H1 (cell line): ENCODE measurements around the gene ZNF311. TPM values are rescaled to one million over a fixed set of nuclear protein-coding genes. Genes with fewer than 3 reads are reported as not detected.

Experiments
- ATF2 ChIP-seq: IDR thresholded peaks from 2 replicates; pipeline ENCODE4 v1.6.1; 2012; ENCODE audit warnings: low read length, inconsistent platforms
- SP1 ChIP-seq: IDR thresholded peaks from 2 replicates; pipeline ENCODE4 v1.6.1; 2011; ENCODE audit warnings: low read depth, low read length
- polyA plus RNA-seq, 7 experiments: library from polyadenylated mRNA; depleted of rRNA in 3 of 7; stranded (reverse) in 5 of 7; unstranded in 2 of 7; fragments of >200 nt in 5 of 7; fragments of 200-250 nt in 2 of 7; gene quantifications; 1 replicate in 5 of 7; 2 replicates in 1 of 7; 4 replicates in 1 of 7; pipeline versions ENCODE4 v1.2.1 to v1.2.3, GENCODE V29; 2011 to 2013; ENCODE audit warnings: missing spikeins in 2 of 7, mixed read lengths in 2 of 7
- total RNA-seq: library from RNA; stranded (reverse); fragmentation: NEBNext Ultra II Directional; extraction: Animal tissue kit (Norgen Biotek cat#: 25700); gene quantifications from 2 replicates; pipeline ENCODE4 v1.2.1, GENCODE V29; 2021

Gene ZNF311
- total and polyA plus RNA-seq, 2 of the 8 experiments (the other 6 are each of a cell fraction or from before 2014, with no cell fraction given): 1.9 to 4.2 TPM

- TF ChIP-seq ATF2 (no peak), SP1 (no peak)
These were observed 3.0 kb upstream of the ZNF311 start (continued) for GRCh38 chr6:29008089-29008488.
